Thoracic aorta (tissue), 2 donors: ENCODE data around the gene LYPLA2. TPM values are rescaled to one million over a fixed set of nuclear protein-coding genes. Genes with fewer than 3 reads are reported as not detected.
A peak's percentile ranks its signal among the peaks of the same experiment; 100 is the strongest.
"Not testable (repeated sequence)": the region's sequence is repeated elsewhere in the genome, so short reads cannot be mapped to it uniquely, and the experiment has no call there.

Experiments
- ATAC-seq: fragments of 150-250 bp; one replicate; pipeline ENCODE4 v1.8.0; 2017; ENCODE audit warnings: low read depth; ENCODE audit not compliant: insufficient number of reproducible peaks, low FRiP score
- DNase-seq: peaks from one replicate; pipeline ENCODE4 v3.0.0-alpha.2; 2020; ENCODE audit warnings: low spot score
- H3K27ac ChIP-seq, 2 donors: fragments of 200-600 bp; sonication (generic); 1 replicate in 1 of 2; 2 replicates in 1 of 2; pipeline ENCODE4 v1.5.1; 2016; ENCODE audit warnings: mild to moderate bottlenecking in 2 of 2, moderate library complexity in 2 of 2
- H3K27me3 ChIP-seq: fragments of 200-600 bp; sonication (generic); replicated peaks from 2 replicates; pipeline ENCODE4 v1.6.0; 2016; ENCODE audit warnings: mild to moderate bottlenecking; ENCODE audit not compliant: insufficient read depth
- H3K36me3 ChIP-seq: fragments of 200-600 bp; sonication (generic); one replicate; pipeline ENCODE4 v1.5.1; 2016
- H3K4me1 ChIP-seq, 2 donors: fragments of 200-600 bp; sonication (generic); 1 replicate in 1 of 2; 2 replicates in 1 of 2; pipeline versions ENCODE4 v1.5.1 to v1.6.0; 2016; ENCODE audit warnings: low read depth in 2 of 2, mild to moderate bottlenecking in 1 of 2; ENCODE audit not compliant: control insufficient read depth in 1 of 2
- H3K4me3 ChIP-seq: fragments of 200-600 bp; sonication (generic); 2 replicates; pipeline ENCODE4 v1.5.1; 2016; ENCODE audit warnings: mild to moderate bottlenecking
- H3K9me3 ChIP-seq: fragments of 200-600 bp; sonication (generic); 2 replicates; pipeline ENCODE4 v1.5.1; 2016
- total RNA-seq, 2 donors: library from RNA; depleted of rRNA; stranded (reverse); fragments of >200 nt; gene quantifications; one replicate each; pipeline versions ENCODE4 v1.1.0 to v1.2.3, GENCODE V29; 2016
- TF ChIP-seq, protein P1 (sequence below): fragments of 200-600 bp; sonication (generic); IDR thresholded peaks from one replicate; pipeline ENCODE4 v1.5.1; 2019; ENCODE audit warnings: antibody characterized with exemption

The LYPLA2 gene
- total RNA-seq, 2 donors from 2014 or later, result 29.6 to 37.2 TPM

GRCh38 chr1:23779826-23780371 is 11.0 kb upstream of the LYPLA2 start:
- DNase-seq (no peak), ATAC-seq (no peak)
- TF ChIP-seq, protein P1, sequence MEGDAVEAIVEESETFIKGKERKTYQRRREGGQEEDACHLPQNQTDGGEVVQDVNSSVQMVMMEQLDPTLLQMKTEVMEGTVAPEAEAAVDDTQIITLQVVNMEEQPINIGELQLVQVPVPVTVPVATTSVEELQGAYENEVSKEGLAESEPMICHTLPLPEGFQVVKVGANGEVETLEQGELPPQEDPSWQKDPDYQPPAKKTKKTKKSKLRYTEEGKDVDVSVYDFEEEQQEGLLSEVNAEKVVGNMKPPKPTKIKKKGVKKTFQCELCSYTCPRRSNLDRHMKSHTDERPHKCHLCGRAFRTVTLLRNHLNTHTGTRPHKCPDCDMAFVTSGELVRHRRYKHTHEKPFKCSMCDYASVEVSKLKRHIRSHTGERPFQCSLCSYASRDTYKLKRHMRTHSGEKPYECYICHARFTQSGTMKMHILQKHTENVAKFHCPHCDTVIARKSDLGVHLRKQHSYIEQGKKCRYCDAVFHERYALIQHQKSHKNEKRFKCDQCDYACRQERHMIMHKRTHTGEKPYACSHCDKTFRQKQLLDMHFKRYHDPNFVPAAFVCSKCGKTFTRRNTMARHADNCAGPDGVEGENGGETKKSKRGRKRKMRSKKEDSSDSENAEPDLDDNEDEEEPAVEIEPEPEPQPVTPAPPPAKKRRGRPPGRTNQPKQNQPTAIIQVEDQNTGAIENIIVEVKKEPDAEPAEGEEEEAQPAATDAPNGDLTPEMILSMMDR, result no peak
- H3K4me3 ChIP-seq, result no peak overlapping the region
- H3K4me1 ChIP-seq, result peaks cover 14 to 21% of the 10 kb centered on the region in 2 donors
- H3K27ac ChIP-seq, result no peak overlapping the region
- no peaks in the 10 kb centered on the region for H3K27me3 ChIP-seq
- no peaks in the 10 kb centered on the region for H3K36me3 ChIP-seq
- H3K9me3 ChIP-seq, result no peaks in the 10 kb centered on the region

DNA sequence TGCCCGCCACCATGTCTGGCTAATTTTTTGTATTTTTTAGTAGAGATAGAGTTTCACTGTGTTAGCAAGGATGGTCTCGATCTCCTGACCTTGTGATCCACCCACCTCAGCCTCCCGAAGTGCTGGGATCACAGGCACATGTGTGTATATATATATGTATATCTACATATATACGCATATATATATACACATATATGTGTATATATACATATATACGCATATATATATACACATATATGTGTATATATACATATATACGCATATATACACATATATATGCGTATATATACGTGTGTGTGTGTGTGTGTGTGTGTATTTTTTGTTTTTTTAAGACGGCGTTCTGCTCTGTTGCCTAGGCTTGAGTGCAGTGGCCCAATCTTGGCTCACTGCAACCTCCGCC is 7.8 kb upstream of the LYPLA2 start:
- not testable (repeated sequence) for ATAC-seq, H3K27ac ChIP-seq, H3K27me3 ChIP-seq, DNase-seq, H3K9me3 ChIP-seq, H3K4me3 ChIP-seq
- Histone ChIP-seq H3K36me3 (peaks cover 17% of the 10 kb centered on the region), H3K4me1 (peaks cover 10 to 14% of the 10 kb centered on the region in 2 donors)

DNA sequence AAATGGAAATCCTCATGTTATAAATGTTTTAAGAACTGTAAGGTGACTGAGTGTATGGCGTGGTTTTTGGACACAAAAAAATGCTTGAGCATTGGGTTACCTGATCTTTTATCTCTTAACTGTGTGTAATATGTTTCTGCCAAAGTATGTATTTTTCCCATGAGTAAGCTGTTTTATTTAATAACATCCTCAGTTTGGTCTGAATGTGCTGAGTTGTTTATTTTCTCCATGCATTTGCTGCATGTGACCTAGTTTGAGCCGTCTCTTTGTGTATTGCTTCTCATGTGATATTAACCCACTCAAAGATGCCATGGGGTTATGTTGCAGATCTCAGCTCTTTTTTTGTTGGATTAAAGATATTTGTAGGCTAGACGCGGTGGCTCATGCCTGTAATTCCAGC is 6.1 kb upstream of the LYPLA2 start:
- DNase-seq (no peak), ATAC-seq (no peak)
- H3K36me3 ChIP-seq, result peaks cover 17% of the 10 kb centered on the region
- H3K4me3 ChIP-seq, result no peak overlapping the region
- TF ChIP-seq, protein P1, result no peak
- no peak overlapping the region for H3K27ac ChIP-seq
- H3K27me3 ChIP-seq, result no peaks in the 10 kb centered on the region
- peaks cover 0 to 4% of the 10 kb centered on the region in 2 donors for H3K4me1 ChIP-seq
- H3K9me3 ChIP-seq, result no peaks in the 10 kb centered on the region

GRCh38 chr1:23787701-23788100 is 3.2 kb upstream of the LYPLA2 start:
- no peaks in the 10 kb centered on the region for H3K9me3 ChIP-seq
- no peak overlapping the region for H3K27ac ChIP-seq
- no peak for ATAC-seq
- no peaks in the 10 kb centered on the region for H3K27me3 ChIP-seq
- TF ChIP-seq, protein P1, result no peak
- no peak for DNase-seq
- H3K36me3 ChIP-seq, result peaks cover 17% of the 10 kb centered on the region
- no peak overlapping the region for H3K4me3 ChIP-seq
- peaks cover 18 to 21% of the 10 kb centered on the region in 2 donors for H3K4me1 ChIP-seq

DNA sequence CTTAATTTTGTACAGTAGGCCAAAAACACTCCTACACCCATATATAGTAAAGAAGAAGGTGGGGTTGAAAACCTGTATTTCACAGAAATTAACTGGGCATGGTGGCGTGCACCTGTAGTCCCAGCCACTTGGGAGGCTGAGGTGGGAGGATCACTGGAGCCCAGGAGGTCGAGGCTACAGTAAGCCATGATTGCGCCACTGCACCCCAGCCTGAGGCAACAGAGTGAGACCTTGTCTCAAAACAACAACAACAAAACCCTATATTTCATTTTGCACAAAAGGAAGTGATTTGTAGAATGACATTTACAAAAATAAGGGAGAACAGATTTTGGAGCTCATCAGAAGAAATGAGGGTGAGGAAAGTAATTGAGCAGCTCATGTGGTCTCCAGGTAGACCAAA is 2.2 kb upstream of the LYPLA2 start:
- Histone ChIP-seq H3K4me3 (no peak overlapping the region), H3K9me3 (no peaks in the 10 kb centered on the region), H3K27ac (no peak overlapping the region), H3K27me3 (no peaks in the 10 kb centered on the region), H3K4me1 (peaks cover 18 to 31% of the 10 kb centered on the region in 2 donors), H3K36me3 (peaks cover 21% of the 10 kb centered on the region)
- TF ChIP-seq, protein P1, result no peak
- DNase-seq (no peak), ATAC-seq (no peak)

GRCh38 chr1:23791516-23792047 is 637 bp downstream of the LYPLA2 start:
- H3K27ac ChIP-seq, result peak overlapping the region; percentile 24 to 54
- TF ChIP-seq, protein P1, result no peak
- no peaks in the 10 kb centered on the region for H3K9me3 ChIP-seq
- ATAC-seq (no peak), DNase-seq (no peak)
- no peaks in the 10 kb centered on the region for H3K27me3 ChIP-seq
- peak overlapping the region; percentile 86 for H3K4me3 ChIP-seq
- peaks cover 18 to 31% of the 10 kb centered on the region in 2 donors for H3K4me1 ChIP-seq
- peaks cover 21% of the 10 kb centered on the region for H3K36me3 ChIP-seq
